ENCODE measurements around the gene NUF2.
A peak's percentile ranks its signal among the peaks of the same experiment; 100 is the strongest.
"Not testable (repeated sequence)": the region's sequence is repeated elsewhere in the genome, so short reads cannot be mapped to it uniquely, and the experiment has no call there.

The NUF2 gene

GRCh38 chr1:163321311-163322305, at the start of gene NUF2:
Gene NUF2, plus strand, starts transcription at chr1:163321954. Its CDS starts 4,098 bp downstream, at chr1:163326052.
- peak; percentile 96 for DNase-seq

- no peak for DNase-seq
Observed at GRCh38 chr1:163273766-163274441, 47.9 kb upstream of the NUF2 start.

- DNase-seq = no peak
Observed at GRCh38 chr1:163275222-163275621, 46.5 kb upstream of the NUF2 start.

- DNase-seq = no peak
Observed at GRCh38 chr1:163278602-163279001, 43.2 kb upstream of the NUF2 start.

- DNase-seq = not testable (repeated sequence)
Observed at GRCh38 chr1:163284867-163285266, 36.9 kb upstream of the NUF2 start.

- no peak for DNase-seq
Observed at GRCh38 chr1:163290025-163290640, 31.6 kb upstream of the NUF2 start.

- no peak for DNase-seq
Observed at GRCh38 chr1:163291461-163291860, 30.3 kb upstream of the NUF2 start.

GRCh38 chr1:163292153-163292552, 29.6 kb upstream of the NUF2 start:
- not testable (repeated sequence) for DNase-seq

- DNase-seq = not testable (repeated sequence)
Observed at GRCh38 chr1:163293497-163293896, 28.3 kb upstream of the NUF2 start.

- no peak for DNase-seq
Observed at GRCh38 chr1:163295949-163296348, 25.8 kb upstream of the NUF2 start.

- no peak for DNase-seq
Observed at GRCh38 chr1:163296504-163297263, 25.1 kb upstream of the NUF2 start.

GRCh38 chr1:163298365-163298764, 23.4 kb upstream of the NUF2 start:
- DNase-seq = no peak

GRCh38 chr1:163300568-163300967, 21.2 kb upstream of the NUF2 start:
- no peak for DNase-seq

GRCh38 chr1:163303561-163303960, 18.2 kb upstream of the NUF2 start:
- no peak for DNase-seq

GRCh38 chr1:163305441-163305840, 16.3 kb upstream of the NUF2 start:
- DNase-seq = no peak

- no peak for DNase-seq
Observed at GRCh38 chr1:163307479-163308171, 14.1 kb upstream of the NUF2 start.

GRCh38 chr1:163308811-163309210, 12.9 kb upstream of the NUF2 start:
- DNase-seq = no peak

- peak; percentile 31 for DNase-seq
Observed at GRCh38 chr1:163315773-163316374, 5.9 kb upstream of the NUF2 start.

GRCh38 chr1:163320891-163321290, 863 bp upstream of the NUF2 start:
- DNase-seq = no peak

- DNase-seq = not testable (repeated sequence)
Observed at GRCh38 chr1:163323339-163323738, 1.6 kb downstream of the NUF2 start.

- no peak for DNase-seq
Observed at GRCh38 chr1:163331116-163331515, 9.4 kb downstream of the NUF2 start.

GRCh38 chr1:163335216-163335615, 13.5 kb downstream of the NUF2 start:
- no peak for DNase-seq
